ENCODE data around the gene ACOT9.

DNA sequence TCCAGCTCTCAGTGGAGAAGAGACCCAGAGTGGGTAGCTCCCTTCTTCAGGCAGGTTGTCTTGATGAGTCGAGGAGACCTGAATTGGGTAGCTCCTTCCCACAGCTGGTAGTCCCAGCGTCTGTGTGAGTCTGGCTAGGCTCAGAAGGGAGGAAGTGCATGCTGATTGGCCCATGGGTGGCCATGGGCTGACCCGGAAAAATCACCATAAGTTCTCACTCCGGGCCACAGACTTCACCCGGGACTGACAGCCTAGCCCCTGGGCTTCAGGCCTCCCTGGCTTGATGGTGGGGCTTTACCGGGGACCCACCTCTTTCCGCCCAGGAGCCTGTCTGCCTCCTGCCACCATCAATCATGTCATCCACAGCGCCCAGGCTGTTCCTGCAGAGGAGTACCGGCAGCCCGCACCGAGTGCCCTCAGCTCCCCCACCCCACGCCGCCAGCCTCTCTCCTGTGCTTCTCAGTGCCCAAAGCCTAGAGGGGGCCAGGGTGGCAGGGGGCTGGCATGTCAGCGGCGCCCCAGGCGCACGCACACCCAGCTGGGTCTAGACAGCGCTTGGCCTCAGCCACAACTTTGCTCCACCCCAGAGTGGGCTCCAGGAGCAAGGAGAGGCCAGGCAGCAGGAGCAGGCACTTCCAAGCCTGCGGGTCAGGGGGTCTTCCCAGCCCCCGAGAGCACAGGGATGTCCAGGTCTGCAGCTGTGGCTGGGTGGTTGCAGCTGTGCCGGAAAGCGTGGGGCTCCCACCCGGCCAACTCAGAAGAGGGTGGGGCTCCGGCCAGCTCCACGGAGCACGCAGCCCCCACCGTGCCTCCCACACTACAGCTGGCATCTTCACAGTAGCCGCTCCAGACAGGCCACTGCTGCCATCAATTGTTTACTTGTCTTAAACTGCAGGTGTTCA is 23.8 kb upstream of the ACOT9 start:
- TF ChIP-seq, protein P1, sequence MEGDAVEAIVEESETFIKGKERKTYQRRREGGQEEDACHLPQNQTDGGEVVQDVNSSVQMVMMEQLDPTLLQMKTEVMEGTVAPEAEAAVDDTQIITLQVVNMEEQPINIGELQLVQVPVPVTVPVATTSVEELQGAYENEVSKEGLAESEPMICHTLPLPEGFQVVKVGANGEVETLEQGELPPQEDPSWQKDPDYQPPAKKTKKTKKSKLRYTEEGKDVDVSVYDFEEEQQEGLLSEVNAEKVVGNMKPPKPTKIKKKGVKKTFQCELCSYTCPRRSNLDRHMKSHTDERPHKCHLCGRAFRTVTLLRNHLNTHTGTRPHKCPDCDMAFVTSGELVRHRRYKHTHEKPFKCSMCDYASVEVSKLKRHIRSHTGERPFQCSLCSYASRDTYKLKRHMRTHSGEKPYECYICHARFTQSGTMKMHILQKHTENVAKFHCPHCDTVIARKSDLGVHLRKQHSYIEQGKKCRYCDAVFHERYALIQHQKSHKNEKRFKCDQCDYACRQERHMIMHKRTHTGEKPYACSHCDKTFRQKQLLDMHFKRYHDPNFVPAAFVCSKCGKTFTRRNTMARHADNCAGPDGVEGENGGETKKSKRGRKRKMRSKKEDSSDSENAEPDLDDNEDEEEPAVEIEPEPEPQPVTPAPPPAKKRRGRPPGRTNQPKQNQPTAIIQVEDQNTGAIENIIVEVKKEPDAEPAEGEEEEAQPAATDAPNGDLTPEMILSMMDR (IDR thresholded peaks at IDR 0.05; ENCODE audit: poor library complexity, severe bottlenecking) = no peak
- no peak for TF ChIP-seq POLR2AphosphoS5 (IDR thresholded peaks at IDR 0.05)
- TF ChIP-seq TAF1 (IDR thresholded peaks at IDR 0.05; ENCODE audit: low read depth) = no peak
- TF ChIP-seq RAD21 (conservative IDR thresholded peaks at IDR 0.05) = no peak
- TF ChIP-seq MXI1 (conservative IDR thresholded peaks at IDR 0.05; ENCODE audit: poor library complexity, severe bottlenecking) = no peak
- TF ChIP-seq, protein P2, sequence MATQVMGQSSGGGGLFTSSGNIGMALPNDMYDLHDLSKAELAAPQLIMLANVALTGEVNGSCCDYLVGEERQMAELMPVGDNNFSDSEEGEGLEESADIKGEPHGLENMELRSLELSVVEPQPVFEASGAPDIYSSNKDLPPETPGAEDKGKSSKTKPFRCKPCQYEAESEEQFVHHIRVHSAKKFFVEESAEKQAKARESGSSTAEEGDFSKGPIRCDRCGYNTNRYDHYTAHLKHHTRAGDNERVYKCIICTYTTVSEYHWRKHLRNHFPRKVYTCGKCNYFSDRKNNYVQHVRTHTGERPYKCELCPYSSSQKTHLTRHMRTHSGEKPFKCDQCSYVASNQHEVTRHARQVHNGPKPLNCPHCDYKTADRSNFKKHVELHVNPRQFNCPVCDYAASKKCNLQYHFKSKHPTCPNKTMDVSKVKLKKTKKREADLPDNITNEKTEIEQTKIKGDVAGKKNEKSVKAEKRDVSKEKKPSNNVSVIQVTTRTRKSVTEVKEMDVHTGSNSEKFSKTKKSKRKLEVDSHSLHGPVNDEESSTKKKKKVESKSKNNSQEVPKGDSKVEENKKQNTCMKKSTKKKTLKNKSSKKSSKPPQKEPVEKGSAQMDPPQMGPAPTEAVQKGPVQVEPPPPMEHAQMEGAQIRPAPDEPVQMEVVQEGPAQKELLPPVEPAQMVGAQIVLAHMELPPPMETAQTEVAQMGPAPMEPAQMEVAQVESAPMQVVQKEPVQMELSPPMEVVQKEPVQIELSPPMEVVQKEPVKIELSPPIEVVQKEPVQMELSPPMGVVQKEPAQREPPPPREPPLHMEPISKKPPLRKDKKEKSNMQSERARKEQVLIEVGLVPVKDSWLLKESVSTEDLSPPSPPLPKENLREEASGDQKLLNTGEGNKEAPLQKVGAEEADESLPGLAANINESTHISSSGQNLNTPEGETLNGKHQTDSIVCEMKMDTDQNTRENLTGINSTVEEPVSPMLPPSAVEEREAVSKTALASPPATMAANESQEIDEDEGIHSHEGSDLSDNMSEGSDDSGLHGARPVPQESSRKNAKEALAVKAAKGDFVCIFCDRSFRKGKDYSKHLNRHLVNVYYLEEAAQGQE (IDR thresholded peaks at IDR 0.05; ENCODE audit: borderline replicate concordance) = no peak
- TF ChIP-seq EZH2 (IDR thresholded peaks at IDR 0.05; ENCODE audit: borderline replicate concordance, insufficient read depth, low read length, poor library complexity, severe bottlenecking) = no peak
